ENCODE measurements around the gene ZFYVE16.
"Not testable (repeated sequence)": the region's sequence is repeated elsewhere in the genome, so short reads cannot be mapped to it uniquely, and the experiment has no call there.

The ZFYVE16 gene

GRCh38 chr5:80409367-80409966 lies 1.6 kb downstream of the ZFYVE16 start:
- DNase-seq (ENCODE audit: low read depth, low spot score) = no peak

GRCh38 chr5:80411589-80412219 lies 3.8 kb downstream of the ZFYVE16 start:
- no peak for DNase-seq (ENCODE audit: low read depth, low spot score)

- DNase-seq (ENCODE audit: low read depth, low spot score) = no peak
These were observed 6.2 kb downstream of the ZFYVE16 start for GRCh38 chr5:80414113-80414512.

GRCh38 chr5:80417973-80418372 lies 10.1 kb downstream of the ZFYVE16 start:
- DNase-seq (ENCODE audit: low read depth, low spot score) = no peak

- not testable (repeated sequence) for DNase-seq (ENCODE audit: low read depth, low spot score)
These were observed 16.5 kb downstream of the ZFYVE16 start for GRCh38 chr5:80424365-80424764.

GRCh38 chr5:80435476-80435875 lies 27.6 kb downstream of the ZFYVE16 start:
- no peak for DNase-seq (ENCODE audit: low read depth, low spot score)

GRCh38 chr5:80437326-80437725 lies 29.5 kb downstream of the ZFYVE16 start:
- DNase-seq (ENCODE audit: low read depth, low spot score) = no peak

- no peak for DNase-seq (ENCODE audit: low read depth, low spot score)
These were observed 30.9 kb downstream of the ZFYVE16 start for GRCh38 chr5:80438739-80439138.

GRCh38 chr5:80439213-80439612 lies 31.3 kb downstream of the ZFYVE16 start:
- no peak for DNase-seq (ENCODE audit: low read depth, low spot score)

- DNase-seq (ENCODE audit: low read depth, low spot score) = no peak
These were observed 34.9 kb downstream of the ZFYVE16 start for GRCh38 chr5:80442742-80443141.

GRCh38 chr5:80453366-80453765 lies 45.5 kb downstream of the ZFYVE16 start:
- DNase-seq (ENCODE audit: low read depth, low spot score) = no peak

GRCh38 chr5:80463269-80463668 lies 55.4 kb downstream of the ZFYVE16 start:
- DNase-seq (ENCODE audit: low read depth, low spot score) = no peak

GRCh38 chr5:80466669-80467485 lies 59.0 kb downstream of the ZFYVE16 start:
- no peak for DNase-seq (ENCODE audit: low read depth, low spot score)

GRCh38 chr5:80468131-80468530 lies 60.3 kb downstream of the ZFYVE16 start:
- DNase-seq (ENCODE audit: low read depth, low spot score) = no peak

GRCh38 chr5:80470631-80471030 lies 62.8 kb downstream of the ZFYVE16 start:
- not testable (repeated sequence) for DNase-seq (ENCODE audit: low read depth, low spot score)

GRCh38 chr5:80474929-80475328 lies 67.1 kb downstream of the ZFYVE16 start:
- no peak for DNase-seq (ENCODE audit: low read depth, low spot score)

GRCh38 chr5:80479713-80480112 lies 71.8 kb downstream of the ZFYVE16 start:
- no peak for DNase-seq (ENCODE audit: low read depth, low spot score)

- no peak for DNase-seq (ENCODE audit: low read depth, low spot score)
These were observed 72.5 kb downstream of the ZFYVE16 start for GRCh38 chr5:80480354-80480753.

- DNase-seq (ENCODE audit: low read depth, low spot score) = no peak
These were observed 73.4 kb downstream of the ZFYVE16 start for GRCh38 chr5:80481019-80481893.

GRCh38 chr5:80482578-80482977 lies 74.7 kb downstream of the ZFYVE16 start:
- no peak for DNase-seq (ENCODE audit: low read depth, low spot score)

GRCh38 chr5:80483636-80484232 lies 75.9 kb downstream of the ZFYVE16 start:
- no peak for DNase-seq (ENCODE audit: low read depth, low spot score)

Measured in activated CD4-positive, CD25-positive, alpha-beta regulatory T cell treated with anti-CD3 and anti-CD28 coated beads, Interleukin-2, amount 50 U/mL, for 16 hours (primary cell).